Astrocyte (in vitro differentiated cells and primary cell): ENCODE results near the gene ULK1. TPM values are rescaled to one million over a fixed set of nuclear protein-coding genes. Genes with fewer than 3 reads are reported as not detected.
A peak's percentile ranks its signal among the peaks of the same experiment; 100 is the strongest.

ENCODE experiments used
- DNase-seq: peaks from one replicate; pipeline ENCODE4 v3.0.0-alpha.2; 2010; ENCODE audit warnings: low read depth
- FAIRE-seq: peaks from 2 replicates; lab custom pipeline; 2011; peaks lifted over from hg19 to GRCh38; lab: Jason Lieb, UNC
- H2AFZ ChIP-seq: 2 replicates; pipeline ENCODE4 v1.6.0; 2012; ENCODE audit warnings: low read depth, low read length, inconsistent platforms
- H3K27ac ChIP-seq: 2 replicates; pipeline ENCODE4 v1.5.1; 2011; ENCODE audit warnings: low read depth, low read length, inconsistent platforms
- H3K27me3 ChIP-seq: 2 replicates; pipeline ENCODE4 v1.6.0; 2011; ENCODE audit warnings: low read length, inconsistent platforms; ENCODE audit not compliant: insufficient read depth
- H3K36me3 ChIP-seq: 2 replicates; pipeline ENCODE4 v1.5.1; 2011; ENCODE audit warnings: low read length, inconsistent platforms; ENCODE audit not compliant: insufficient read depth
- H3K4me1 ChIP-seq: 2 replicates; pipeline ENCODE4 v1.5.1; 2011; ENCODE audit warnings: low read length, inconsistent platforms; ENCODE audit not compliant: insufficient read depth
- H3K4me2 ChIP-seq: 2 replicates; pipeline ENCODE4 v1.6.0; 2012; ENCODE audit warnings: low read length, inconsistent platforms
- H3K4me3 ChIP-seq: 2 replicates; pipeline ENCODE4 v1.5.1; 2011; ENCODE audit warnings: low read depth, mild to moderate bottlenecking, low read length, inconsistent platforms; ENCODE audit not compliant: insufficient read depth
- H3K79me2 ChIP-seq: 2 replicates; pipeline ENCODE4 v1.6.0; 2012; ENCODE audit warnings: mild to moderate bottlenecking, low read length, inconsistent platforms; ENCODE audit not compliant: insufficient read depth
- H3K9ac ChIP-seq: 2 replicates; pipeline ENCODE4 v1.6.0; 2012; ENCODE audit warnings: mild to moderate bottlenecking, low read length, inconsistent platforms
- H3K9me3 ChIP-seq: 2 replicates; pipeline ENCODE4 v1.5.1; 2012; ENCODE audit warnings: low read depth, mild to moderate bottlenecking, low read length, inconsistent platforms; ENCODE audit not compliant: insufficient read depth
- H4K20me1 ChIP-seq: 2 replicates; pipeline ENCODE4 v1.6.0; 2012; ENCODE audit warnings: low read length, inconsistent platforms; ENCODE audit not compliant: insufficient read depth
- H3K27ac Mint-ChIP-seq: one replicate; pipeline ENCODE4 v1.8.0; 2021; ENCODE audit warnings: mild to moderate bottlenecking, mixed read lengths; ENCODE audit not compliant: unreplicated experiment
- H3K27me3 Mint-ChIP-seq: one replicate; pipeline ENCODE4 v1.8.0; 2021; ENCODE audit warnings: low read depth, mixed read lengths; ENCODE audit not compliant: unreplicated experiment
- H3K36me3 Mint-ChIP-seq: one replicate; pipeline ENCODE4 v1.8.0; 2021; ENCODE audit warnings: low read depth, mixed read lengths; ENCODE audit not compliant: unreplicated experiment
- H3K4me1 Mint-ChIP-seq: one replicate; pipeline ENCODE4 v1.8.0; 2021; ENCODE audit warnings: low read depth, mixed read lengths; ENCODE audit not compliant: unreplicated experiment
- H3K4me3 Mint-ChIP-seq: one replicate; pipeline ENCODE4 v1.8.0; 2021; ENCODE audit warnings: mild to moderate bottlenecking, moderate library complexity, mixed read lengths; ENCODE audit not compliant: unreplicated experiment
- H3K9me3 Mint-ChIP-seq: one replicate; pipeline ENCODE4 v1.8.0; 2021; ENCODE audit warnings: mild to moderate bottlenecking, mixed read lengths; ENCODE audit not compliant: unreplicated experiment
- EZH2 ChIP-seq: IDR thresholded peaks from 2 replicates; pipeline ENCODE4 v1.6.1; 2012; ENCODE audit warnings: mild to moderate bottlenecking, low read length, inconsistent platforms; ENCODE audit not compliant: insufficient read depth
- total RNA-seq: library from RNA; stranded (reverse); gene quantifications from 2 replicates; pipeline ENCODE4 v1.2.1, GENCODE V29; 2021
- TF ChIP-seq, protein P1 (sequence below): IDR thresholded peaks from 2 replicates; pipeline ENCODE4 v1.5.1; 2011; ENCODE audit warnings: low read depth, mild to moderate bottlenecking, inconsistent platforms, low read length, moderate library complexity; ENCODE audit not compliant: insufficient read depth

Gene ULK1
- total RNA-seq, 1 donor from 2014 or later: 51.8 TPM

DNA sequence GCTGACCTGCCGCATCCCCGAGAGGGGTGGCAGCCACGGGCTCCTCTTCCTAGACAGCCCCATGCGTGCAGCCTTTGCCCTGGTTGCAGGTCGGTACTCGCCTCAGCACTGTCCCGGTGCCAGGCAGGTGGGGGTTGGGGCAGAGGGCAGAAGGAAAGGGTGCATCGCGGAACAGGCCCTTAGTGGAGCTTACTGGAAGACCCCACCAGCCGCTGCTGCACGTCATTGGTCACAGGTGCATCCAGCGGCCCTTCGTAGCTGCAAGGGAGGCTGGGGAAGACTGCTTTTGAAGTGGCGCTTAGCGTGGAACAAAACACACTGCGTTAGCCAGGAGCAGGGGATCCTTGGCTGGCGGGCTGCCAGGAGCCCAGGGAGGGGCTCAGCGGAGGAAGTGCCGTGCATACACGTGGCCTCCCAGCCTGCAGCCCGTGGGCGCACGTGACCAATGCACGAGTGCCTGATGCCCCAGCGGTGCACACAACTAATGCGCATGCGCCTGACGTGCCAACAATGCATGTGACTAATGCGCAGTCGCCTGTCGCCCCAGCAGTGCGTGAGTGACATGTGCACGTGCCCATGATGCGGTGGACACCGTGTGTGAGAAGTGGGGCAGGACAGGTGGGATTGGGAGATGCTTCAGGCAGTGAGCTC, 50.3 kb downstream of the ULK1 start:
- no peak overlapping the region for H3K27ac Mint-ChIP-seq
- no peak for FAIRE-seq

DNA sequence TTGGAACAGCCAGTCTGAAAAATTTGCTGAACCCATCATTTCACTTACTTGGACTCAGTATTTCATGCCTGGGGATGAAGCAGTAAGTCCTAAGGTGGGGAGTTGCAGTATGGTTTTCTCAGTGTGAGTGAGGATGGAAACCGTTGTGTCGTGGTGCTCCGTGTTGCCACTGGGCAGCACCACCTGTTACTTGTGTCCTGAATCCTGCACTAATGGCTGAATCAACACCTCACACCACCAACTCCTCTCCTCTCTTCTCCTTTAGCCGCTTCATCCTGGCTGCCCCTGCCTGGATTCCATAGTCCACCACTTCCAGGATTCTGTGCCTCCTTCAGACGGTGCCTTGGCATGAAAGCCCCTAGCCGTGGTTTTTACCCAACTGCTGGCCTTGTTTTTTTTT, 52.3 kb downstream of the ULK1 start:
- Histone ChIP-seq H3K4me1 (no peaks in the 10 kb centered on the region), H3K4me3 (no peak overlapping the region), H3K27me3 (no peaks in the 10 kb centered on the region), H3K9ac (no peak overlapping the region), H3K79me2 (peaks cover 20% of the 10 kb centered on the region), H3K36me3 (peaks cover 11% of the 10 kb centered on the region), H3K27ac (no peak overlapping the region), H2AFZ (no peak overlapping the region), H4K20me1 (peaks cover 14% of the 10 kb centered on the region), H3K9me3 (no peaks in the 10 kb centered on the region), H3K4me2 (no peak overlapping the region)
- H3K27me3 Mint-ChIP-seq: no peaks in the 10 kb centered on the region
- H3K4me1 Mint-ChIP-seq: peaks cover 2% of the 10 kb centered on the region
- DNase-seq: no peak
- FAIRE-seq: no peak
- TF ChIP-seq EZH2: no peak
- TF ChIP-seq, protein P1, sequence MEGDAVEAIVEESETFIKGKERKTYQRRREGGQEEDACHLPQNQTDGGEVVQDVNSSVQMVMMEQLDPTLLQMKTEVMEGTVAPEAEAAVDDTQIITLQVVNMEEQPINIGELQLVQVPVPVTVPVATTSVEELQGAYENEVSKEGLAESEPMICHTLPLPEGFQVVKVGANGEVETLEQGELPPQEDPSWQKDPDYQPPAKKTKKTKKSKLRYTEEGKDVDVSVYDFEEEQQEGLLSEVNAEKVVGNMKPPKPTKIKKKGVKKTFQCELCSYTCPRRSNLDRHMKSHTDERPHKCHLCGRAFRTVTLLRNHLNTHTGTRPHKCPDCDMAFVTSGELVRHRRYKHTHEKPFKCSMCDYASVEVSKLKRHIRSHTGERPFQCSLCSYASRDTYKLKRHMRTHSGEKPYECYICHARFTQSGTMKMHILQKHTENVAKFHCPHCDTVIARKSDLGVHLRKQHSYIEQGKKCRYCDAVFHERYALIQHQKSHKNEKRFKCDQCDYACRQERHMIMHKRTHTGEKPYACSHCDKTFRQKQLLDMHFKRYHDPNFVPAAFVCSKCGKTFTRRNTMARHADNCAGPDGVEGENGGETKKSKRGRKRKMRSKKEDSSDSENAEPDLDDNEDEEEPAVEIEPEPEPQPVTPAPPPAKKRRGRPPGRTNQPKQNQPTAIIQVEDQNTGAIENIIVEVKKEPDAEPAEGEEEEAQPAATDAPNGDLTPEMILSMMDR: no peak
- H3K9me3 Mint-ChIP-seq: no peaks in the 10 kb centered on the region
- H3K36me3 Mint-ChIP-seq: peaks cover 7% of the 10 kb centered on the region
- no peak overlapping the region for H3K27ac Mint-ChIP-seq
- H3K4me3 Mint-ChIP-seq: no peak overlapping the region

More for the DNA sequence above, 50.3 kb downstream of the ULK1 start:
- no peak overlapping the region for H3K9ac ChIP-seq
- H3K4me2 ChIP-seq: no peak overlapping the region
- DNase-seq: no peak
- peaks cover 14% of the 10 kb centered on the region for H3K36me3 ChIP-seq
- H3K27me3 Mint-ChIP-seq: no peaks in the 10 kb centered on the region
- H3K9me3 Mint-ChIP-seq: no peaks in the 10 kb centered on the region
- no peak overlapping the region for H3K27ac ChIP-seq
- TF ChIP-seq, protein P1: no peak
- TF ChIP-seq EZH2: no peak
- no peaks in the 10 kb centered on the region for H3K9me3 ChIP-seq
- H3K4me3 ChIP-seq: no peak overlapping the region
- H3K79me2 ChIP-seq: peaks cover 6% of the 10 kb centered on the region
- H2AFZ ChIP-seq: no peak overlapping the region
- H3K27me3 ChIP-seq: no peaks in the 10 kb centered on the region
- H3K4me3 Mint-ChIP-seq: no peak overlapping the region
- peaks cover 12% of the 10 kb centered on the region for H3K36me3 Mint-ChIP-seq
- H3K4me1 ChIP-seq: no peaks in the 10 kb centered on the region
- no peaks in the 10 kb centered on the region for H3K4me1 Mint-ChIP-seq
- peaks cover 8% of the 10 kb centered on the region for H4K20me1 ChIP-seq

DNA sequence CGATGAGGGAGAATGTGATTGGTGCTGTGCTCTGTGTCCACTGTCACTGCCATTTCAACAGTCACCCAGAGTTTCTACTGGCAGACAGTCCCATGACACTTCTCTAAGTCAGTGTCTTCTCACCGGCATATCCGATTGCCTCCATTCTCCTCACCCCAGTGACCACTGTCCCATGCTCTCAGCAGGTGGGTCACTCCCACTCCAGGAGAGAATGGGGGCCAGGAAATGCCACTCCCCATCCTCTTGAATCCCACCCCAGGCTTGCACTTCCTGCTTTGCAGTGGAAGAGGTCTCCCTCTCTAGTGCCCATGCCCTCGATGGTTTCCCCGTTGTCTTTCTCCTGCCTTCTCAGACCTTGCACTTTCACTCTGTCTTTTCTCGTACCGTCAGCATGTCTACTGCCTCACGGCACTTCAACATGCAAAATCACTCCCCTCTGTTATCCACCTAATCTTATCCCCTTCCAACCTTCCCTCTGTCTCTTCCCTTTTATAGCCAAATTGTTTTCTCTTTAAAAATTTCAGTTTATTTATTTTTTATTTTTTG, 53.1 kb downstream of the ULK1 start:
- Histone ChIP-seq H3K79me2 (peaks cover 24% of the 10 kb centered on the region), H3K4me3 (no peak overlapping the region), H4K20me1 (peaks cover 16% of the 10 kb centered on the region), H3K27me3 (no peaks in the 10 kb centered on the region), H3K4me1 (no peaks in the 10 kb centered on the region), H3K9ac (no peak overlapping the region), H3K9me3 (no peaks in the 10 kb centered on the region), H3K27ac (no peak overlapping the region), H3K36me3 (peaks cover 11% of the 10 kb centered on the region), H3K4me2 (no peak overlapping the region), H2AFZ (no peak overlapping the region)
- Mint-ChIP-seq H3K9me3 (no peaks in the 10 kb centered on the region), H3K27me3 (no peaks in the 10 kb centered on the region), H3K4me1 (peaks cover 2% of the 10 kb centered on the region), H3K27ac (peak overlapping the region; percentile 41), H3K36me3 (peaks cover 7% of the 10 kb centered on the region), H3K4me3 (no peak overlapping the region)
- DNase-seq (no peak), FAIRE-seq (no peak)
- TF ChIP-seq, protein P1: no peak
- no peak for TF ChIP-seq EZH2
